D721Med (cell line): Measurements from ENCODE around the gene VEPH1.

Experiments
- DNase-seq: peaks from one replicate; pipeline ENCODE4 v3.0.0; 2011; ENCODE audit warnings: low spot score; ENCODE audit not compliant: insufficient read length
- FAIRE-seq: peaks from 2 replicates; lab custom pipeline; 2011; peaks lifted over from hg19 to GRCh38; lab: Jason Lieb, UNC
- CTCF ChIP-seq: IDR thresholded peaks from 2 replicates; pipeline ENCODE4 v1.5.1; 2012; ENCODE audit warnings: mild to moderate bottlenecking, control low read depth; ENCODE audit not compliant: insufficient read depth; ENCODE audit errors: missing control alignments

The VEPH1 gene

GRCh38 chr3:157513585-157513984 lies 10.4 kb upstream of the VEPH1 start:
- DNase-seq (no peak), FAIRE-seq (no peak)
- no peak for TF ChIP-seq CTCF

- DNase-seq (no peak), FAIRE-seq (no peak)
- TF ChIP-seq CTCF, result no peak
Observed at GRCh38 chr3:157512534-157512933, 9.3 kb upstream of the VEPH1 start.

- DNase-seq, result no peak
- TF ChIP-seq CTCF, result no peak
- FAIRE-seq, result no peak
Observed at GRCh38 chr3:157508461-157508860, 5.2 kb upstream of the VEPH1 start.

GRCh38 chr3:157501863-157502262 lies 1.4 kb downstream of the VEPH1 start:
- no peak for DNase-seq
- no peak for FAIRE-seq
- TF ChIP-seq CTCF, result no peak

GRCh38 chr3:157500232-157500631 lies 3.0 kb downstream of the VEPH1 start:
- TF ChIP-seq CTCF, result no peak
- FAIRE-seq (no peak), DNase-seq (no peak)

- no peak for TF ChIP-seq CTCF
- FAIRE-seq, result no peak
- DNase-seq, result no peak
Observed at GRCh38 chr3:157499342-157499963, 3.8 kb downstream of the VEPH1 start.

GRCh38 chr3:157498371-157498770 lies 4.8 kb downstream of the VEPH1 start:
- DNase-seq, result no peak
- no peak for FAIRE-seq
- TF ChIP-seq CTCF, result no peak
